AG09319 (cell line): ENCODE results near the gene TMTC1.

Source experiments
- DNase-seq: peaks from one replicate; pipeline ENCODE4 v3.0.0-alpha.2; 2010; ENCODE audit warnings: low read depth; ENCODE audit errors: extremely low read depth
- CTCF ChIP-seq: IDR thresholded peaks from 2 replicates; pipeline ENCODE4 v1.5.1; 2011; ENCODE audit warnings: low read depth, mild to moderate bottlenecking, inconsistent platforms, low read length, moderate library complexity

Gene TMTC1

GRCh38 chr12:29733060-29733459 is 50.7 kb downstream of the TMTC1 start:
- TF ChIP-seq CTCF = no peak
- no peak for DNase-seq

- DNase-seq = no peak
- no peak for TF ChIP-seq CTCF
These were observed 51.1 kb downstream of the TMTC1 start for GRCh38 chr12:29732593-29732992.

GRCh38 chr12:29732191-29732590 is 51.6 kb downstream of the TMTC1 start:
- no peak for TF ChIP-seq CTCF
- DNase-seq = no peak

- no peak for DNase-seq
These were observed 52.2 kb downstream of the TMTC1 start for GRCh38 chr12:29731591-29731990.

GRCh38 chr12:29730481-29730880 is 53.3 kb downstream of the TMTC1 start:
- no peak for TF ChIP-seq CTCF
- no peak for DNase-seq

More at GRCh38 chr12:29731591-29731990, 52.2 kb downstream of the TMTC1 start:
- no peak for TF ChIP-seq CTCF

- no peak for TF ChIP-seq CTCF
- no peak for DNase-seq
These were observed 55.7 kb downstream of the TMTC1 start for GRCh38 chr12:29728030-29728429.

- no peak for DNase-seq
- no peak for TF ChIP-seq CTCF
These were observed 56.9 kb downstream of the TMTC1 start for GRCh38 chr12:29726741-29727348.
